Epithelial cell of prostate (primary cell): Measurements from ENCODE around the gene GOSR2.
"Not testable (repeated sequence)": the region's sequence is repeated elsewhere in the genome, so short reads cannot be mapped to it uniquely, and the experiment has no call there.

ENCODE experiments used
- DNase-seq: peaks from one replicate; pipeline ENCODE4 v3.0.0-alpha.2; 2011; ENCODE audit warnings: low read depth, low spot score
- H3K27ac ChIP-seq: fragments of 450-650 bp; 2 replicates; pipeline ENCODE4 v1.5.1; 2017; ENCODE audit warnings: mild to moderate bottlenecking

Gene GOSR2

GRCh38 chr17:46892192-46892703 is 30.7 kb upstream of the GOSR2 start:
- DNase-seq: no peak
- no peak overlapping the region for H3K27ac ChIP-seq

- no peak overlapping the region for H3K27ac ChIP-seq
- DNase-seq: no peak
Measured at GRCh38 chr17:46894024-46894423, 28.9 kb upstream of the GOSR2 start.

GRCh38 chr17:46894476-46895151 is 28.3 kb upstream of the GOSR2 start:
- no peak overlapping the region for H3K27ac ChIP-seq
- no peak for DNase-seq

- DNase-seq: no peak
- no peak overlapping the region for H3K27ac ChIP-seq
Measured at GRCh38 chr17:46895171-46895570, 27.8 kb upstream of the GOSR2 start.

GRCh38 chr17:46896991-46897390 is 26.0 kb upstream of the GOSR2 start:
- no peak for DNase-seq
- H3K27ac ChIP-seq: no peak overlapping the region

GRCh38 chr17:46898364-46898763 is 24.6 kb upstream of the GOSR2 start:
- no peak for DNase-seq
- no peak overlapping the region for H3K27ac ChIP-seq

- H3K27ac ChIP-seq: no peak overlapping the region
Measured at GRCh38 chr17:46898860-46899259, 24.1 kb upstream of the GOSR2 start.

GRCh38 chr17:46901291-46901690 is 21.7 kb upstream of the GOSR2 start:
- no peak overlapping the region for H3K27ac ChIP-seq
- DNase-seq: no peak

More at GRCh38 chr17:46898860-46899259, 24.1 kb upstream of the GOSR2 start:
- DNase-seq: no peak

GRCh38 chr17:46903762-46904672 is 18.9 kb upstream of the GOSR2 start:
- no peak overlapping the region for H3K27ac ChIP-seq
- DNase-seq: no peak

GRCh38 chr17:46908068-46908737 is 14.8 kb upstream of the GOSR2 start:
- no peak overlapping the region for H3K27ac ChIP-seq
- DNase-seq: no peak

- DNase-seq: no peak
Measured at GRCh38 chr17:46910179-46910927, 12.6 kb upstream of the GOSR2 start.

GRCh38 chr17:46911311-46911710 is 11.6 kb upstream of the GOSR2 start:
- H3K27ac ChIP-seq: no peak overlapping the region
- DNase-seq: no peak

More at GRCh38 chr17:46910179-46910927, 12.6 kb upstream of the GOSR2 start:
- no peak overlapping the region for H3K27ac ChIP-seq

GRCh38 chr17:46915596-46915995 is 7.4 kb upstream of the GOSR2 start:
- peak overlapping the region; percentile 81 for H3K27ac ChIP-seq
- no peak for DNase-seq

- peak overlapping the region; percentile 81 for H3K27ac ChIP-seq
- peak; percentile 16 for DNase-seq
Measured at GRCh38 chr17:46916211-46916610, 6.7 kb upstream of the GOSR2 start.

- no peak for DNase-seq
- H3K27ac ChIP-seq: peak overlapping the region; percentile 81
Measured at GRCh38 chr17:46916623-46917022, 6.3 kb upstream of the GOSR2 start.

- DNase-seq: no peak
- H3K27ac ChIP-seq: peak overlapping the region; percentile 81
Measured at GRCh38 chr17:46917041-46917440, 5.9 kb upstream of the GOSR2 start.

- H3K27ac ChIP-seq: no peak overlapping the region
- no peak for DNase-seq
Measured at GRCh38 chr17:46917516-46917915, 5.4 kb upstream of the GOSR2 start.

- DNase-seq, H3K27ac ChIP-seq: not testable (repeated sequence)
Measured at GRCh38 chr17:46921962-46922361, 998 bp upstream of the GOSR2 start.

GRCh38 chr17:46922487-46922803 is 515 bp upstream of the GOSR2 start:
- no peak for DNase-seq
- H3K27ac ChIP-seq: peak overlapping the region; percentile 85
